Measurements from ENCODE around the gene RAB3GAP2.
A peak's percentile ranks its signal among the peaks of the same experiment; 100 is the strongest.
"Not testable (repeated sequence)": the region's sequence is repeated elsewhere in the genome, so short reads cannot be mapped to it uniquely, and the experiment has no call there.

RAB3GAP2 gene

DNA sequence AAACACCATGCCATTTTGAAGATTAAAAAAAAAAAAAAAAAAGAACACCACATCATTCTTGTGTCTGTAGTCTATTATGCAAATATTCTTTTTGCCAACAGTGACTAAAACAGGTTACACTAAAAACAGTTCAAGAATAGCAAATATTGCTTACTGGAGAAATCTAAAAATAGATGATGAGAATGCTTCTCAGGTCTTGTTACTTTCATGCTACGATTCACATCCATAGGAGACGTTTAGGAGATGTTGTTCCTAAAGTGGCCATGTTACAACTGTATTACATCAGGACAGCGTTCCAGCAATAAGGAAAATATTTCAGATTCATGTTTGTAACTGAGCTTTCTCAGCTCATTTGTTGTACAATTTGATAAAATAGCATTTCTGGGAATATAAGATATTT is 32.3 kb downstream of the RAB3GAP2 start:
- no peaks in the 10 kb centered on the region for H3K27me3 Mint-ChIP-seq
- peaks cover 19 to 32% of the 10 kb centered on the region in 2 donors for H3K4me1 Mint-ChIP-seq
- no peak for ATAC-seq (replicated peaks)
- no peak overlapping the region for H3K27ac Mint-ChIP-seq
- H3K9me3 Mint-ChIP-seq = peaks cover 5 to 7% of the 10 kb centered on the region in 2 donors
- no peak for DNase-seq
- peaks cover 17 to 18% of the 10 kb centered on the region in 2 donors for H3K36me3 Mint-ChIP-seq
- H3K4me3 Mint-ChIP-seq = no peak overlapping the region

DNA sequence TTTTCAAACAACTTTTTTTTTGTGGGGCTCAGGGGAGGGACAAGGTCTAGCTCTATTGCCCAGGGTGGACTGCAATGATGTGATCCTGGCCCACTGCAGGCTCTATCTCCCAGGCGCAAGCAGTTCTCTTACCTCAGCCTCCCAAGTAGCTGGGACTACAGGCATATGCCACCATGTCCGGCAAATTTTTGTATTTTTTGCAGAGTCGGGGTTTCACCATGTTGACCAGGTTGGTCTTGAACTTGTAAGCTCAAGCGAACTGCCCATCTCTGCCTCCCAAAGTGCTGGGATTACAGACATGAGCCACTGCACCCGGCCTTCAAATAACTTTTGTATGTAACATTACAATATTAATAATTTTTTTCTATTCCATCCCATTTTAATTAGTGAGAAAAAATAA is 33.0 kb downstream of the RAB3GAP2 start:
- DNase-seq (no peak), ATAC-seq (replicated peaks) (no peak)
- H3K9me3 Mint-ChIP-seq = peaks cover 2 to 3% of the 10 kb centered on the region in 2 donors
- H3K4me3 Mint-ChIP-seq = no peak overlapping the region
- H3K4me1 Mint-ChIP-seq = peaks cover 18 to 31% of the 10 kb centered on the region in 2 donors
- H3K27me3 Mint-ChIP-seq = no peaks in the 10 kb centered on the region
- H3K27ac Mint-ChIP-seq = no peak overlapping the region
- peaks cover 10% of the 10 kb centered on the region in 2 donors for H3K36me3 Mint-ChIP-seq

DNA sequence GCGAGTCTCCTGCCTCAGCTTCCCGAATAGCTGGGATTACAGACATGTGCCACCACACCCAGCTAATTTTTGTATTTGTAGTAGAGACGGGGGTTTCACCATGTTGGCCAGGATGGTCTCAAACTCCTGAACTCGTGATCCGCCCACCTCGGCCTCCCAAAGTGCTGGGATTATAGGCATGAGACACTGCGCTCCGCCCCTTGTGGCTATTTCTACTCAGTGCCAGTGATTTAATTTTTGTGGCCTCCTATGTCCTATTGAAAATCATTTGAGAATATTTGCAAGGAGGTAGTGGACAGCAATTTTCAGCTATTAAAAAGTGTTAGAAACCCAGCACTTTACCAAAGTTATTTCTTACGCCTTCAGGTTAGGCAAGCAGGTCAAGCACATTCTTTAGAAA is 36.0 kb downstream of the RAB3GAP2 start:
- H3K36me3 Mint-ChIP-seq; H3K4me3 Mint-ChIP-seq; ATAC-seq (replicated peaks); H3K27me3 Mint-ChIP-seq; H3K27ac Mint-ChIP-seq; H3K9me3 Mint-ChIP-seq; DNase-seq: not testable (repeated sequence)
- peaks cover 9 to 20% of the 10 kb centered on the region in 2 donors for H3K4me1 Mint-ChIP-seq

DNA sequence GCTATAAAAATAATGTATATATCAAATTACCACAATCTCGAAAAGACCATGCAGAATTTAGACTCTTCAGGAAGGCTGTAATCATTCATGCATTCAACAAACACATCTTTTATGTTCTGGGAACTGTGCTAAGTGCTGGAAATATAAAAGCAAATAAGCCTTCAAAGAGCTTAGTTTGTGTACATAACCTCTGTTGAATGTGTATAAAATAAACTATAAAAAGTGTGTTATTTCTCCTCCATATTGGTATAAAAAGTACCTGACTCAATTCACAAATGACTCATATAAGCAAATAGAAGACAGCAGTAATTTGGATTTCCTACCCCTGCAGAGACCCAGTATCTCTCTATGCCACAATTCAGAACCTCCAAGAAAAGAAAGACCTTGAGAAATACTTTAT is 36.8 kb downstream of the RAB3GAP2 start:
- no peak for DNase-seq
- no peaks in the 10 kb centered on the region for H3K9me3 Mint-ChIP-seq
- H3K4me1 Mint-ChIP-seq = peaks cover 9 to 17% of the 10 kb centered on the region in 2 donors
- peaks cover 11 to 18% of the 10 kb centered on the region in 2 donors for H3K36me3 Mint-ChIP-seq
- ATAC-seq (replicated peaks) = no peak
- no peaks in the 10 kb centered on the region for H3K27me3 Mint-ChIP-seq
- no peak overlapping the region for H3K4me3 Mint-ChIP-seq
- H3K27ac Mint-ChIP-seq = no peak overlapping the region

DNA sequence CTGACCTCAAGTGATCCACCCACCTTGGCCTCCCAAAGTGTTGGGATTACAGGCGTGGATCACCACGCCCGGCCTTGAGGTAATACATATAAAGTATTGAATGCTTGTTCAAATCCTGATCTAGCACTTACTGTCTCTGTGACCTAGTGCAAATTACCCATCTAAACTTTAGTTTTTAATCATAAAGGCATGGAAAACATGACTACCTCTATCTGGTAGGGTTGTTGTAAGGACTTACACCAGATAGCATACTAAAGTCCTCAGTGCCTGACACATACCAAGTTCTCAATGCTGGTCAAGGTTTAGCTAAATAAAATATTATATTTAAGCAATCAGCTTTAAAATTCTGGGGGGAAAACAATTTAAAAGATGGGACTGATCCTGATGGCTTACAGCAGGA is 38.3 kb downstream of the RAB3GAP2 start:
- H3K27ac Mint-ChIP-seq = no peak overlapping the region
- DNase-seq (no peak), ATAC-seq (replicated peaks) (no peak)
- peaks cover 11 to 25% of the 10 kb centered on the region in 2 donors for H3K36me3 Mint-ChIP-seq
- H3K4me3 Mint-ChIP-seq = no peak overlapping the region
- H3K4me1 Mint-ChIP-seq = peaks cover 11 to 15% of the 10 kb centered on the region in 2 donors
- H3K27me3 Mint-ChIP-seq = no peaks in the 10 kb centered on the region
- H3K9me3 Mint-ChIP-seq = no peaks in the 10 kb centered on the region

DNA sequence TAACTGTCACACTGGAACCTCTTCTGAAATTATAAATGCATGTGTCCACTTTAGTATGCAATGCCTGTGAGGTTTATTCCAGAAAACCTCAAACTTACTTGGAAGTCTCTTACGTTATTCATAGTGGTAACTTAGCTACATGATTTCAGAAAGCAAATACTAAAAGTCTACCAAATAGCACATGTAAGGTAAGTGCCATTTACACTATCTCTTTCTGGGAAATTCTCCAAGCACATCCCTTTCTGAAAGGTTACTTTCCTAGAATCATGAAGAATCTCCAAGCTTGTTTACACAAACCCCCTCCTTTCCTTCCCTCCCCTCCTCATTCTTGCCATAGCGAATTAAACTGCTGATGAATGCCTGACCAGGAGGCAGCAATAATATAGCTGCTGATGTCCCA is 42.5 kb downstream of the RAB3GAP2 start:
- H3K27ac Mint-ChIP-seq = no peak overlapping the region
- peaks cover 31 to 40% of the 10 kb centered on the region in 2 donors for H3K4me1 Mint-ChIP-seq
- H3K9me3 Mint-ChIP-seq = no peaks in the 10 kb centered on the region
- ATAC-seq (replicated peaks) (no peak), DNase-seq (no peak)
- H3K27me3 Mint-ChIP-seq = no peaks in the 10 kb centered on the region
- no peak overlapping the region for H3K4me3 Mint-ChIP-seq
- peaks cover 40 to 60% of the 10 kb centered on the region in 2 donors for H3K36me3 Mint-ChIP-seq

DNA sequence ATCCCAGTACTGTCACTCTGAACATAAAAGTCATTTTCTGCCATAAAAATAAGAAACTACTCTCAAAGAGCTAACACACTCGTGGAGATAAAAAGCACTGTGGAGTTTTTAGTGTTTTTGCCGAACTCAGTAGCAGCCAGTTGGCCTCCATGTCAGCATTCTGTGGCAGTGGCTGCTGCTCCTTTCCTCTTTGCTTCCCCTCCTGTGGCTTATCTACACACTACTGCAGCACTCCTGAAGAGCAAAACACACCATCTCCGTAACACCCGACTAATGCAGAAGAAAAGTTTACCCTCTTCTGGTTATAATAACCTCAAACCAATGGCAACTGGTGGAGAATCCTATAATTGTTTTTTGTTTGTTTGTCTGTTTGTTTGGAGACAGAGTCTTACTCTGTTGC is 44.9 kb downstream of the RAB3GAP2 start:
- DNase-seq = no peak
- Mint-ChIP-seq H3K9me3 (no peaks in the 10 kb centered on the region), H3K36me3 (peaks cover 42 to 69% of the 10 kb centered on the region in 2 donors), H3K27me3 (no peaks in the 10 kb centered on the region), H3K4me3 (no peak overlapping the region), H3K27ac (no peak overlapping the region), H3K4me1 (peaks cover 38 to 55% of the 10 kb centered on the region in 2 donors)
- no peak for ATAC-seq (replicated peaks)

DNA sequence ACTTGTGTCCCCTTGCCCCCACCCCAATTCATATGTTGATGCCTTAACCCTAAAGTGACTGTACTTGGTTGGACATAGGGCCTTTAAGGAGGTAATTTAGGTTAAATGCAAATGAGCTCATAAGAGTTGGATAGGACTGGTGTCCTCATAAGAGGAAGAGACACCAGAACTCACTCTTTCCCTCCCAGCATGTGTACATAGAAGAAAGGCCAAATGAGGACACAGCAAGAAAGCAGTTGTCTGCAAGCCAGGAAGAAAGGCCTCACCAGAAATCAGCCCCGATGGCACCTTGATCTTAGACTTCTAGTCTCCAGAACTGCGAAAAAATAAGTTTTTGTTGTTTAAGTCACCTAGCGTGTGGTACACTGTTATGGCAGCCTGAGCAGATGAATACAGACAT is 45.5 kb downstream of the RAB3GAP2 start:
- no peak overlapping the region for H3K4me3 Mint-ChIP-seq
- peaks cover 42 to 69% of the 10 kb centered on the region in 2 donors for H3K36me3 Mint-ChIP-seq
- H3K9me3 Mint-ChIP-seq = no peaks in the 10 kb centered on the region
- no peak for DNase-seq
- H3K27ac Mint-ChIP-seq = no peak overlapping the region
- H3K27me3 Mint-ChIP-seq = no peaks in the 10 kb centered on the region
- H3K4me1 Mint-ChIP-seq = peaks cover 39 to 56% of the 10 kb centered on the region in 2 donors
- no peak for ATAC-seq (replicated peaks)

DNA sequence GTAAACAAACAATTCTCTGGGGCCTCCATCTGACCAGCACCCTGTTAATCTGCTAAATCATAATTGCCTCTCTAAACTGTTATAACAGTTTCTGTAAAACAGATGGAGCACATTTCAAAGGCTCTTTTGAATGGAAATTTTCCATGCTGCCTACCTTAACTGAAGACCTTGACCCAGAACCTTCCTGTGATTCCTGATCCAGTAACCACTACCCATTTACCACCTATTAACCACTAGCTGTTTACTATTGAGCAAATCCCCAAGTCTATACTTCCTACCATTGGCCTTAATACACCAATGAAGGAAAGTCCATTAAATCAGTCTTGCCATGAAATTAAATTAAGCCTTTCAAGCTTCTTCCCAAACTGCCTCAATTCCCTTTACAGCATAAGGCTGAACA is 46.3 kb downstream of the RAB3GAP2 start:
- Mint-ChIP-seq H3K27ac (no peak overlapping the region), H3K4me3 (no peak overlapping the region), H3K4me1 (peaks cover 42 to 59% of the 10 kb centered on the region in 2 donors), H3K36me3 (peaks cover 43 to 67% of the 10 kb centered on the region in 2 donors), H3K27me3 (no peaks in the 10 kb centered on the region), H3K9me3 (no peaks in the 10 kb centered on the region)
- DNase-seq = no peak
- no peak for ATAC-seq (replicated peaks)

DNA sequence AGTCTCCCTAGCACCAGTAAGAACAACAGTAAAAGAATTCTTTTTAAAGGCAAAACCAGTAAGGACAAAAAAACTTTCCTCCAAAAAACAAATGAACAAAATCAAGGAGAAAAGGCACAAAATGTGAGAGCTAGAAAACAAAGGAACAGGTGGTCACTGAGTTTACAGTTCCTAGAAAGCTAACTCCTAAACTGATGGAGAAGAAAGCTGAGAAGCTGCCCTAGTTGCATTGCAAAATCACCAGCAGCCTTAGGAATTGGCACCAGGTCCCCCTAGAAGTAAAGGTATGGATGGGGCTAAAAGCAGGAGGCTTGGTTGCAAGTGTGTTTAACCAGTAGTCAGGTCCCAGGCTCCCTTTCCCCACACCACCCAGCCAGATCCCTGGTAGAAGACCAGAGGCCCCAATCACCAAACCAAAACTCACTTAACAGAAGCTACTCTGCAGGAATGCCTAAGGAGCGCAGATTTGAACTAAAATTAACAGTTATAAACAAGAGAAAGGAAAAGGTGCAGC is 47.6 kb downstream of the RAB3GAP2 start:
- Mint-ChIP-seq H3K27ac (peak overlapping the region; percentile 25), H3K9me3 (peaks cover 3% of the 10 kb centered on the region in 2 donors), H3K36me3 (peaks cover 50 to 66% of the 10 kb centered on the region in 2 donors), H3K4me1 (peaks cover 45 to 67% of the 10 kb centered on the region in 2 donors), H3K27me3 (no peaks in the 10 kb centered on the region), H3K4me3 (no peak overlapping the region)
- DNase-seq = no peak
- no peak for ATAC-seq (replicated peaks)

DNA sequence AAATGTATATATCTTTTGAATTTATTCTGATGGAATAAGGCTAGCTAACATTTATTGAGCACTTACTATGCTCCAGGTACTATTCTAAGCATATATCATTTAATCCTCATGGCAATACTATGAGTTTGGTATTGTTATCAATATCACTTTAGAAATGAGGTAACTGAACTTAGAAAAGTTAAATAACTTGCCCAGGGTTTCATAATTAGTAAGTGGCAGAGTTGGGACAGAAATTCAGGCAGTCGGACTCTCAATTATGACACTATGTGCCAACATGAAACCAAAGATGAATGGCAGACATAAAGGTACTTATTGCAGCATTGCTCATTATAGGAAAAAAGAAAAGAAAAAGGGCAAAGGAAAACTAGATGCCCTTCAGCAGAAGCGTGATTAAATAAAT is 48.2 kb downstream of the RAB3GAP2 start:
- peaks cover 50 to 74% of the 10 kb centered on the region in 2 donors for H3K4me1 Mint-ChIP-seq

DNA sequence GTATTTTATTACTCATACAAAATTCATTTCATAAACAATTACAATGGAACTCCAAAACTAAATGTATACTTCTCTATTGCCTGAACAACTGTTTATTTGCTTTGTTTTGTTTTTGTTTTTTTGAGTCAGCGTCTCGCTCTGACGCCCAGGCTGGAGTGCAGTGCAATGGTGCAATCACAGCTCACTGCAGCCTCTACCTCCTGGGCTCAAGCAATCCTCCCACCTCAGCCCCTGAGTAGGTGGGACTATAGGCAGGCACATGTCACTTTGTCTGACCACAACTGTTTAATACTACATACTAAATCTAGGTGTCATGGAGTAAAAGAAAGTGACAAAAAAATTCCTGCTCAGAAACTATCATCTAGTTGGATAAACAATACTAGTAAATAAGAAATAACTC is 49.3 kb downstream of the RAB3GAP2 start:
- Mint-ChIP-seq H3K27me3 (no peaks in the 10 kb centered on the region), H3K27ac (peak overlapping the region; percentile 75), H3K9me3 (peaks cover 3% of the 10 kb centered on the region in 2 donors), H3K36me3 (peaks cover 41 to 56% of the 10 kb centered on the region in 2 donors), H3K4me3 (peak overlapping the region in 1 of 2 donors; percentile 50), H3K4me1 (peaks cover 47 to 76% of the 10 kb centered on the region in 2 donors)
- no peak for DNase-seq
- ATAC-seq (replicated peaks) = no peak

More for the DNA sequence above, 48.2 kb downstream of the RAB3GAP2 start:
- DNase-seq (no peak), ATAC-seq (replicated peaks) (peak in 1 of 2 donors; percentile 8)
- H3K4me3 Mint-ChIP-seq = peak overlapping the region in 1 of 2 donors; percentile 5
- peaks cover 50 to 66% of the 10 kb centered on the region in 2 donors for H3K36me3 Mint-ChIP-seq
- H3K9me3 Mint-ChIP-seq = peaks cover 3% of the 10 kb centered on the region in 2 donors
- H3K27ac Mint-ChIP-seq = peak overlapping the region; percentile 16
- H3K27me3 Mint-ChIP-seq = no peaks in the 10 kb centered on the region

DNA sequence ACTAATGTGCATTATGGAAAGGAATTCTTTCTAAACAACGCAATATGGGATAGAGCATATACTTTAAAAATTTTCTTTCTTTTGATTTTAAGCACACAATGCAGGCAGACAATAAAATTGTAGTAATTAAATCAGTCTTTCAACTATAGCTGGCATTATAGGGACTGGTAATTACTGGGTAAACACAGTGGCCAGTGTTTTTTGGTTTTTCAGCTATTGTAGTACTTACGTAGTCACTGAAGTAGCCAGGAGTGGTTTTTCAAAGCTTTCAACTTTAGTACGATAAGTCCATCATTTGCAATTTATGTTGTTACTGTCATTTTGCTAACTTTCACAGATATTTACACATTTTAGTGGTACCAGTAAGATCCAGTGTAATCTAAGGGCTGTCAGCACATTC is 50.6 kb downstream of the RAB3GAP2 start:
- peaks cover 3% of the 10 kb centered on the region in 2 donors for H3K9me3 Mint-ChIP-seq
- H3K27ac Mint-ChIP-seq = peak overlapping the region; percentile 56
- H3K4me1 Mint-ChIP-seq = peaks cover 45 to 70% of the 10 kb centered on the region in 2 donors
- ATAC-seq (replicated peaks) (no peak), DNase-seq (no peak)
- H3K4me3 Mint-ChIP-seq = no peak overlapping the region
- H3K27me3 Mint-ChIP-seq = no peaks in the 10 kb centered on the region
- H3K36me3 Mint-ChIP-seq = peaks cover 29 to 47% of the 10 kb centered on the region in 2 donors

DNA sequence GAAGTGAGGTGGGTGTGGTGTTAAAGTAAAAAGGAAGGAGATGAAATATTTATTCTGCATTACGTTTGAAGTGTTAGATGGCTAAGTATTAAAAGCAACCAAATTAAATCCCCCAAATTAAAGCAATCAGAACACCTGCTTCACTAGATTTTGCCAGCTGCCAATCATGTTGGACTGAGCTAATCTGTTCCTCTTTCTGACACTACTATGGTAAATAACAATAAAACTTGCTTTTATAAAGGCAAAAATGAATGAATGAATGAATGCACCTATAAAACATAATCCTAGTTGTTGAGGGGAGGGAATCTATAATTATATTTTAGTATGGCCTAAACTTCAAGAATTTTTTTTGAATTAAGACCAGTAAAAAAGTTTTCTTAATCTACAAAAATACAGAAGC is 51.0 kb downstream of the RAB3GAP2 start:
- H3K27me3 Mint-ChIP-seq = no peaks in the 10 kb centered on the region
- DNase-seq (no peak), ATAC-seq (replicated peaks) (no peak)
- peaks cover 41 to 66% of the 10 kb centered on the region in 2 donors for H3K4me1 Mint-ChIP-seq
- H3K36me3 Mint-ChIP-seq = peaks cover 25 to 43% of the 10 kb centered on the region in 2 donors
- peaks cover 3% of the 10 kb centered on the region in 2 donors for H3K9me3 Mint-ChIP-seq
- peak overlapping the region; percentile 97 for H3K27ac Mint-ChIP-seq
- peak overlapping the region in 1 of 2 donors; percentile 10 for H3K4me3 Mint-ChIP-seq

DNA sequence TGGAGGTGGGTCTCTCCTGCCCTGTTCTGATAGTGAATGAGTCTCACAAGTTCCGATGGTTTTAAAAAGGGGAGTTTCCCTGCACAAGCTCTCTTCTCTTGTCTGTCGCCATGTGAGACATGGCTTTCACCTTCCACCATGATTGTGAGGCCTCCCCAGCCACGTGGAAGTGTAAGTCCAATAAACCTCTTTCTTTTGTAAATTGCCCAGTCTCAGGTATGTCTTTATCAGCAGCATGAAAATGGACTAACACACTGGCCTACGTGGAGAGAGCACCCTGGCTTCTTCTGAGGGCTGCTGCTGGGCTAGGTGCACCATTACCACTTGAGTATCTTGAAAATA is 51.6 kb downstream of the RAB3GAP2 start:
- H3K4me1 Mint-ChIP-seq = peaks cover 36 to 60% of the 10 kb centered on the region in 2 donors
- H3K27me3 Mint-ChIP-seq, H3K9me3 Mint-ChIP-seq, DNase-seq: not testable (repeated sequence)
- peak overlapping the region; percentile 31 to 77 for H3K4me3 Mint-ChIP-seq
- peak in 1 of 2 donors; percentile 14 for ATAC-seq (replicated peaks)
- H3K27ac Mint-ChIP-seq = peak overlapping the region; percentile 97
- H3K36me3 Mint-ChIP-seq = peaks cover 21 to 37% of the 10 kb centered on the region in 2 donors
